ENCODE measurements around the gene PNMA6F.
"Not testable (repeated sequence)": the region's sequence is repeated elsewhere in the genome, so short reads cannot be mapped to it uniquely, and the experiment has no call there.

The PNMA6F gene

DNA sequence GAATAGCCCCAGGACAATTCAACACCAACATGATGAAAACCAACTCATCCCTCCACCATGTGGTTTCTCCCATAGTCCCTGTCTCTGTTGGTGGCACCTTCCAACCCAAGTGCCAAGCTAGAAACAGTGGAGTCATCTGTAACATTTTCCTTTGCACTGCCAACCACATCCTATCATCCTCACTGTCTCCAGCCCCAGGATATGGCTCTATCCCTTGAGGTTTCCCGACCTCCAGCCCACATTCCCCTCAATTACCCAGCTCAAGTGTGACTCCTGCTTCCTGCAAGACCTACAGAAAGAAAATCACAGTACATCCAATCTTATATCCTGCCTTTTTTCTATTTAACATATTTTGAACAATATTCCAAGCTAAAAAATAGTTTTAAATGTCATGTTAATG lies 24.2 kb downstream of the PNMA6F start:
- Histone ChIP-seq H3K27ac (no peak overlapping the region), H3K4me1 (ENCODE audit: control insufficient read depth in 1 of 2, insufficient read depth in 1 of 2, low read depth in 1 of 2, low read length in 1 of 2) (no peaks in the 10 kb centered on the region), H3K36me3 (no peaks in the 10 kb centered on the region), H3K9me3 (no peaks in the 10 kb centered on the region), H3K4me3 (ENCODE audit: low read depth in 1 of 2, low read length in 1 of 2) (no peak overlapping the region), H3K27me3 (no peaks in the 10 kb centered on the region)
- TF ChIP-seq, protein P1, sequence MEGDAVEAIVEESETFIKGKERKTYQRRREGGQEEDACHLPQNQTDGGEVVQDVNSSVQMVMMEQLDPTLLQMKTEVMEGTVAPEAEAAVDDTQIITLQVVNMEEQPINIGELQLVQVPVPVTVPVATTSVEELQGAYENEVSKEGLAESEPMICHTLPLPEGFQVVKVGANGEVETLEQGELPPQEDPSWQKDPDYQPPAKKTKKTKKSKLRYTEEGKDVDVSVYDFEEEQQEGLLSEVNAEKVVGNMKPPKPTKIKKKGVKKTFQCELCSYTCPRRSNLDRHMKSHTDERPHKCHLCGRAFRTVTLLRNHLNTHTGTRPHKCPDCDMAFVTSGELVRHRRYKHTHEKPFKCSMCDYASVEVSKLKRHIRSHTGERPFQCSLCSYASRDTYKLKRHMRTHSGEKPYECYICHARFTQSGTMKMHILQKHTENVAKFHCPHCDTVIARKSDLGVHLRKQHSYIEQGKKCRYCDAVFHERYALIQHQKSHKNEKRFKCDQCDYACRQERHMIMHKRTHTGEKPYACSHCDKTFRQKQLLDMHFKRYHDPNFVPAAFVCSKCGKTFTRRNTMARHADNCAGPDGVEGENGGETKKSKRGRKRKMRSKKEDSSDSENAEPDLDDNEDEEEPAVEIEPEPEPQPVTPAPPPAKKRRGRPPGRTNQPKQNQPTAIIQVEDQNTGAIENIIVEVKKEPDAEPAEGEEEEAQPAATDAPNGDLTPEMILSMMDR (IDR thresholded peaks at IDR 0.05) = no peak

DNA sequence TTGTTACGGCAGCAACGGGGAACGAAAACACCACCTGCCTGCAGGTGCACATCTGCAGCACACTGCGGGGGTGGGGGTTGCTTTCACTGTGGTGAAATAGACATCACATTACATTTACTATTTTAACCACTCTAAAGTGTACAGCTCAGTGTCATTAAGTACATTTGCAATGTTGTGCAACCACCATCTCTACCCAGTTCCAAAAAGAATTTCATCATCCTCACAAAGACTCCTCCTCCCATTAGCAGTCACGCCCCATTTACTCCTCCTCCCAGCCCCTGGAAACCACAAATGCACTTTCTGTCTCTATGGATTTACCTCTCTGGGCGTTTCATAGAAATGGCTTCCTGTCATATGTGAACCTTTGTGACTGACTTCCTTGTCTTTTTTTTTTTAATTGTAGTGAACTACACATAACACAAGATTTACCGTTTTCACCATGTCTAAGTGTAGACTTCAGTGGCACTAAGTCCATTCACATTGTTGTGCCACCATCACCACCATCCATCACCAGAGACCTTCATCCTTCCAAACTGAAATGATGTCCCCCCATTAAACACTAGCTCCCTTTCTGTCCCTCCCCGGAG lies 28.0 kb downstream of the PNMA6F start:
- not testable (repeated sequence) for H3K27me3 ChIP-seq; H3K9me3 ChIP-seq; H3K36me3 ChIP-seq; H3K27ac ChIP-seq; H3K4me3 ChIP-seq (ENCODE audit: low read depth in 1 of 2, low read length in 1 of 2); H3K4me1 ChIP-seq (ENCODE audit: control insufficient read depth in 1 of 2, insufficient read depth in 1 of 2, low read depth in 1 of 2, low read length in 1 of 2)

DNA sequence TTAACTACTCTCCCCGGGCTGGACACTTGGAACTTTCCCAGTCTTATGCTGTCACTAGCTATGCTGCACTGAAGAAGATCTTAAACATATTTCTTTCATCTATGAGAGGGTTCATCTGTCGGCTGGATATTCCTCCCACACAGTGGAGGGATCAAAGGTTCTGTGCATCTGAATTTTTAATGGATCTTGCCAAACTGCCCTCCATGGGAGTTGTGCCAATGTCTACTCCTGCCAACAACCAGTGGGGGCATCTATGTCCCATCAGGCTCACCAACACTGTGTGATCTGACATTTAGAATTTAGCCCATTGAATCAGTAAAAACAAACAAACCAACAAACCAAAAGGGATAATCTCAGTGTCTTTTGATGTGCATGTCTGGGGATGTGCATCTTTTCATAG lies 32.8 kb downstream of the PNMA6F start:
- not testable (repeated sequence) for H3K9me3 ChIP-seq; H3K4me3 ChIP-seq (ENCODE audit: low read depth in 1 of 2, low read length in 1 of 2); H3K27ac ChIP-seq; H3K4me1 ChIP-seq (ENCODE audit: control insufficient read depth in 1 of 2, insufficient read depth in 1 of 2, low read depth in 1 of 2, low read length in 1 of 2); H3K36me3 ChIP-seq; H3K27me3 ChIP-seq

DNA sequence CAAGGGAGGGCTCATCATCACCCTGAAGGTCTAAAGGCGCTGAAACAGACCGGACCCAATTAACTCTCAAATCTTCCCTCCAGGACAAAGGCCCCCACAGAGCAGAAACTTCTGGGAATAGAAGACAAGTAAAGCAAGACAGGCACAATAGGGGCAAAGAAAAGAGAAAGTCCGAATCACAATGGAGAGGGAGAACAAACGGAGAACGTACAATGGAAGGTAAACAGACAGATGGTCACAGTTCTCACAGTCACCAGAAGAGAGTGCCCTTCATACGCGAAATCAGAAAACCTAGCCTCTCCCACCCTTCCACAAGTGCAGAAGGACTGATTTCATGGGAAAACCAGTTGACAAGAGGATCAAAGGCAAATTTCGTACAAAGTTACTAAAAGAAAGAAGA lies 35.9 kb downstream of the PNMA6F start:
- not testable (repeated sequence) for H3K27me3 ChIP-seq; H3K4me3 ChIP-seq (ENCODE audit: low read depth in 1 of 2, low read length in 1 of 2); H3K9me3 ChIP-seq; H3K4me1 ChIP-seq (ENCODE audit: control insufficient read depth in 1 of 2, insufficient read depth in 1 of 2, low read depth in 1 of 2, low read length in 1 of 2); H3K27ac ChIP-seq; H3K36me3 ChIP-seq

DNA sequence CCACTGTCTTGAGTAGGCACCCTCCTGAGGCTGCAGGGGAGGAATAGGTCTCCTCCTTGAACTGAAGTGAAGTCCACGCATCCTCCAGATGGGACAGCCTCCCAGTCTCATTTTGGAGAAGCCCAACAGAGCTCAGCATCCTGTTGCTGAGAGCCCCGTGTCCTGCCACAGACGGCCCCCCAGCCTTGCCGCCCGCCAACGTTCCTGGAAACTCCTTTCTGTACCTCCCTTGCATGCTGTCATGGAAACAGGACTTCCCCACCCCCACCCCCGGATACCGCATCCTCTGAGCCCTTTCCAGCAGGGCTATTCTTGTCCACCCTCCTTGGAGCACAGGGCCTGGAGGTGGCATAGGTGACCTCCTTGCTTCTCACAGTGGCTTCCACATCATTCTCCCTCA lies 37.6 kb downstream of the PNMA6F start:
- not testable (repeated sequence) for H3K27me3 ChIP-seq; H3K27ac ChIP-seq; H3K36me3 ChIP-seq; H3K4me3 ChIP-seq (ENCODE audit: low read depth in 1 of 2, low read length in 1 of 2); H3K4me1 ChIP-seq (ENCODE audit: control insufficient read depth in 1 of 2, insufficient read depth in 1 of 2, low read depth in 1 of 2, low read length in 1 of 2); H3K9me3 ChIP-seq

DNA sequence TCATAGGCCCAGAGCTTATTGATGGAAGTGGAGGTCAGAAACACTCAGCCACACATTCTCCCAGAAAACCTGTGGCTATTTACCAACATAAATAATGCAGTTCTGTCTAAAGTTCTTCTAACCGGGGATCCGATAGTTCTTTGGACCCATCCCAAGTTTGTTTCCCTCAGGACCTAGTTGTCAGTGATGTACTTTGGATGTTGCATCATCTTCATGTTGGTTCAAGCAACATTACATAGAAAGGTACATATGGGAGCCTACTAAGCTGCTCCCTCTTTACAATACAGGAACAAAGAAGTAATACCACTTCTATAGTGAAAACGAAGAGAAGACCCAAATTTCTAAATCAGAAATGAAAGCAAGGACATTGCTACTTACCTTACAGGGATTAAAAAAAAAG lies 39.8 kb downstream of the PNMA6F start:
- not testable (repeated sequence) for H3K9me3 ChIP-seq, H3K36me3 ChIP-seq

DNA sequence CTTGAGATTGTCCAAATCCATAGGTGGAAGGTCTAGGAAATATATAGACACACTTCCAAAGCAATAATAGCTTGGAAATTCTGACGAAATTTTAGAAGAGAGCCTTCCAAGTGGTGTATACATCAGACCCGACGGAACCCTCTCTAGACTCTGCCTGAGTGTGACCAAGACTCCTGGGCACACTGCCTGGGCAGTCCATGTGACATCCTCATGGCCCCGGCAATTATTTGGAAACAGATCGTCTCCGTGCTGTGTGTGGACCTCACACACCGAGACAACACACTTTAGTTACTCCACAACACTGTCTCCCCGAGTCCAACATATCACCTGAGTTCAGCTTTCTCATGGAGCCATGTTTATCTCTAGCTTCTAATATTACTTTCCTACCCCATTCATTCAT lies 42.3 kb downstream of the PNMA6F start:
- not testable (repeated sequence) for H3K36me3 ChIP-seq; H3K9me3 ChIP-seq; H3K27me3 ChIP-seq; H3K4me1 ChIP-seq (ENCODE audit: control insufficient read depth in 1 of 2, insufficient read depth in 1 of 2, low read depth in 1 of 2, low read length in 1 of 2); H3K27ac ChIP-seq; H3K4me3 ChIP-seq (ENCODE audit: low read depth in 1 of 2, low read length in 1 of 2)

More for the DNA sequence above, 39.8 kb downstream of the PNMA6F start:
- H3K4me3 ChIP-seq (ENCODE audit: low read depth in 1 of 2, low read length in 1 of 2); H3K27me3 ChIP-seq; H3K27ac ChIP-seq; H3K4me1 ChIP-seq (ENCODE audit: control insufficient read depth in 1 of 2, insufficient read depth in 1 of 2, low read depth in 1 of 2, low read length in 1 of 2): not testable (repeated sequence)

DNA sequence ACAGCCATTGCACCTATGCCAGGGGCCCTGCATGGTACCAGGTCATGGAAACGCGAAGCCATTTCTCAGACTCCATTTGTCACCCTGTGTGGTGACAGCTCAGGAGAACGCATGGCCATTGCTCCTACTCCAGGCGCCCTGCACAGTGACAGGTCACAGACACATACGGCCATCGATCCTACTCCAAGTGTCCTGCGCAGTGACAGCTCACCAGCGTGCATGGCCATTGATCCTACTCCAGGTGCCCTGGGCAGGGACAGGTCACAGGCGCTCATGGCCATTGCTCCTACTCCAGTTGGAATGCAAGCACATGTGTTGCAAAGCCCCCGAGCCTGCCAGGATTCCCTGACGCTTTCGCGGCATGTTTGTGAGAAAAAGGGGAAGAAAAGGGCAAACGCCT lies 45.5 kb downstream of the PNMA6F start:
- not testable (repeated sequence) for H3K4me3 ChIP-seq (ENCODE audit: low read depth in 1 of 2, low read length in 1 of 2); H3K9me3 ChIP-seq; H3K27ac ChIP-seq; H3K27me3 ChIP-seq; H3K4me1 ChIP-seq (ENCODE audit: control insufficient read depth in 1 of 2, insufficient read depth in 1 of 2, low read depth in 1 of 2, low read length in 1 of 2); H3K36me3 ChIP-seq

DNA sequence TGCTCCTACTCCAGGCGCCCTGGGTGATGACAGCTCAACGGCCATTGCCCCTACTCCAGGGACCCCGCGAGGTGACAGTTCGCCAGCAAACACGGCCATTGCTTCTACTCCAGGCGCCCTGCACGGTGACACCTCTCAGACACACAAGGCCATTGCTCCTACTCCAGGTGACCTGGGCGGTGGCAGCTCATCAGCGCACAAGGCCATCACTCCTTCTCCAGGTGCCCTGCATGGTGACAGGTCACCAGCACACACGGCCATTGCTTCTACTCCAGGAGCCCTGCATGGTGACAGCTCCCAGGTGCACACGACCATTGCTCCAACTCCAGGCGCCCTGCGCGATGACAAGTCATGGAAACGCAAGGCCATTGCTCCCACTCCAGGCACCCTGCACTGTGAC lies 46.1 kb downstream of the PNMA6F start:
- not testable (repeated sequence) for H3K4me1 ChIP-seq (ENCODE audit: control insufficient read depth in 1 of 2, insufficient read depth in 1 of 2, low read depth in 1 of 2, low read length in 1 of 2); H3K27me3 ChIP-seq; H3K36me3 ChIP-seq; H3K27ac ChIP-seq; H3K4me3 ChIP-seq (ENCODE audit: low read depth in 1 of 2, low read length in 1 of 2); H3K9me3 ChIP-seq

DNA sequence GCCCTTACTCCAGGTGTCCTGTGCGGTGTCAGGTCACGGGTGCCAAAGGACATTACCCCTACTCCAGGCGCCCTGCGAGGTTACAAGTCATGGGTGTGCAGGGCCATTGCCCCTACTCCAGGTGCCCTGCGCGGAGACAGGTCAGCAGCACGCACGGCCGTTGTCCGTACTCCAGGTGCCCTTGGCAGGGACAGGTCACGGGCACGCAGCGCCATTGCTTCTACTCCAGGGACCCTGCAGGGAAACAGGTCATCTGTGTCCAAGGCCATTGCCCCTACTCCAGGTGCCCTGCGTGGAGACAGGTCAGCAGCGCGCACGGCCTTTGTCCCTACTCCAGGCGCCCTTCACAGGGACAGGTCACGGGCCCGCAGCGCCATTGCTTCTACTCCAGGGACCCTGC lies 49.0 kb downstream of the PNMA6F start:
- not testable (repeated sequence) for H3K4me3 ChIP-seq (ENCODE audit: low read depth in 1 of 2, low read length in 1 of 2); H3K36me3 ChIP-seq; H3K27me3 ChIP-seq; H3K4me1 ChIP-seq (ENCODE audit: control insufficient read depth in 1 of 2, insufficient read depth in 1 of 2, low read depth in 1 of 2, low read length in 1 of 2); H3K9me3 ChIP-seq; H3K27ac ChIP-seq

DNA sequence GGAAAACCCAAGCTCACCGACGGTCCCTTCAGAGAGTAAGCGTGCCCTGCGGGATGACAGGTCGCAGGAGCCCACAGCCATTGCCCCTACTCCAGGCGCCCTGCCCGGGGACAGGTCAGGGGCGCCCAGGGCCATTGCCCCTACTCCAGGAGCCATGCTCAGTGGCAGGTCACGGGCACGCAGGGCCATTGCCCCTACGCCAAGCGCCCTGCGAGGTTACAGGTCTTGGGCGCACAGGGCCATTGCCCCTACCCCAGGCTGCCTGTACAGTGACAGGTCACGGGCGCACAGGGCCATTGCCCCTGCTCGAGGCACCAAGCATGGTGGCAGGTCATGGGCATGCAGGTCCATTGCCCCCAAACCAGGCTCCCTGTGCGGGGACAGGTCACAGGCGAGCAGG lies 49.5 kb downstream of the PNMA6F start:
- H3K4me3 ChIP-seq (ENCODE audit: low read depth in 1 of 2, low read length in 1 of 2); H3K4me1 ChIP-seq (ENCODE audit: control insufficient read depth in 1 of 2, insufficient read depth in 1 of 2, low read depth in 1 of 2, low read length in 1 of 2); H3K27me3 ChIP-seq; H3K27ac ChIP-seq; H3K9me3 ChIP-seq; H3K36me3 ChIP-seq: not testable (repeated sequence)

Measured in neutrophil (primary cell).